BE2C (cell line): ENCODE measurements around the gene NEK8. TPM values are rescaled to one million over a fixed set of nuclear protein-coding genes. Genes with fewer than 3 reads are reported as not detected.

Experiments used
- DNase-seq: peaks from one replicate; pipeline ENCODE4 v3.0.0-alpha.2; 2020
- H3K27me3 ChIP-seq: fragments of 250-450 bp; sonication (Bioruptor Pico); 2 replicates; pipeline ENCODE4 v1.5.1; 2020; ENCODE audit warnings: mild to moderate bottlenecking
- H3K36me3 ChIP-seq: fragments of 250-450 bp; sonication (Bioruptor Pico); 2 replicates; pipeline ENCODE4 v1.5.1; 2020; ENCODE audit warnings: mild to moderate bottlenecking
- H3K4me1 ChIP-seq: fragments of 250-450 bp; sonication (Bioruptor Pico); 2 replicates; pipeline ENCODE4 v1.5.1; 2020
- H3K4me3 ChIP-seq: 2 replicates; pipeline ENCODE4 v1.5.1; 2011; ENCODE audit warnings: low read depth, low read length
- H3K9me3 ChIP-seq: fragments of 250-450 bp; sonication (Bioruptor Pico); 2 replicates; pipeline ENCODE4 v1.5.1; 2020
- polyA plus RNA-seq: library from polyadenylated mRNA; unstranded; fragments of >200 nt; gene quantifications from one replicate; pipeline ENCODE4 v1.2.1, GENCODE V29; 2012; ENCODE audit warnings: low read depth, missing spikeins; ENCODE audit not compliant: insufficient read length, insufficient read depth
- TF ChIP-seq, protein P1 (sequence below): IDR thresholded peaks from 2 replicates; pipeline ENCODE4 v1.5.1; 2012; ENCODE audit warnings: mild to moderate bottlenecking, low read depth, low read length

Gene NEK8
- 1.9 TPM for polyA plus RNA-seq

GRCh38 chr17:28728364-28729200 lies at the start of gene NEK8:
TSS of gene NEK8 (plus strand) at chr17:28728788. CDS start at chr17:28728814, 26 bp downstream.
- Histone ChIP-seq H3K4me1 (peaks cover 3% of the 10 kb centered on the region; the same call in 1 of the 2 replicates), H3K36me3 (peaks cover 16% of the 10 kb centered on the region), H3K4me3 (peak within 1 kb of the TSS; percentile 67), H3K9me3 (no peaks in the 10 kb centered on the region), H3K27me3 (no peaks in the 10 kb centered on the region)
- TF ChIP-seq, protein P1, sequence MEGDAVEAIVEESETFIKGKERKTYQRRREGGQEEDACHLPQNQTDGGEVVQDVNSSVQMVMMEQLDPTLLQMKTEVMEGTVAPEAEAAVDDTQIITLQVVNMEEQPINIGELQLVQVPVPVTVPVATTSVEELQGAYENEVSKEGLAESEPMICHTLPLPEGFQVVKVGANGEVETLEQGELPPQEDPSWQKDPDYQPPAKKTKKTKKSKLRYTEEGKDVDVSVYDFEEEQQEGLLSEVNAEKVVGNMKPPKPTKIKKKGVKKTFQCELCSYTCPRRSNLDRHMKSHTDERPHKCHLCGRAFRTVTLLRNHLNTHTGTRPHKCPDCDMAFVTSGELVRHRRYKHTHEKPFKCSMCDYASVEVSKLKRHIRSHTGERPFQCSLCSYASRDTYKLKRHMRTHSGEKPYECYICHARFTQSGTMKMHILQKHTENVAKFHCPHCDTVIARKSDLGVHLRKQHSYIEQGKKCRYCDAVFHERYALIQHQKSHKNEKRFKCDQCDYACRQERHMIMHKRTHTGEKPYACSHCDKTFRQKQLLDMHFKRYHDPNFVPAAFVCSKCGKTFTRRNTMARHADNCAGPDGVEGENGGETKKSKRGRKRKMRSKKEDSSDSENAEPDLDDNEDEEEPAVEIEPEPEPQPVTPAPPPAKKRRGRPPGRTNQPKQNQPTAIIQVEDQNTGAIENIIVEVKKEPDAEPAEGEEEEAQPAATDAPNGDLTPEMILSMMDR = no peak
- peak; percentile 89 for DNase-seq

DNA sequence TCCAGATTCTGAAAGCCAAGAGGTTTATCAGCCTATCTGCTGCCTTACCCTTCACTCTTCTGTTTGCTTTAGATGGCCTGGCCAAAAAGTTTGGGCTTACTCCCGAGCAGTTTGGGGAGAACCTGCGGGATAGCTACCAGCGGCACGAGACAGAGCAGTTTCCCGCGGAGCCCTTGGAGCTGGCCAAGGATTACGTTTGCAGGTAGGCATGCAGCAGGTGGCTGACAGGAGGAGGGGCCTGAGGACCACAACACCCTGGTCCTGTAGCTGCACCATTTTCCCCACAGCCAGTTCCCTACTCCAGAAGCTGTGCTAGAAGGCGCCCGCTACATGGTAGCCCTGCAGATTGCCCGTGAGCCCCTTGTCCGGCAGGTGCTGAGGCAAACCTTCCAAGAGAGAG lies 45.9 kb upstream of the NEK8 start:
- Histone ChIP-seq H3K4me1 (peaks cover 8% of the 10 kb centered on the region), H3K4me3 (no peak overlapping the region), H3K36me3 (peaks cover 49% of the 10 kb centered on the region), H3K27me3 (no peaks in the 10 kb centered on the region), H3K9me3 (no peaks in the 10 kb centered on the region)
- TF ChIP-seq, protein P1 = no peak
- no peak for DNase-seq

- DNase-seq = peak; percentile 81
- TF ChIP-seq, protein P1 = peak; percentile 47
- peaks cover 8% of the 10 kb centered on the region for H3K4me1 ChIP-seq
- H3K9me3 ChIP-seq = no peaks in the 10 kb centered on the region
- no peaks in the 10 kb centered on the region for H3K27me3 ChIP-seq
- H3K36me3 ChIP-seq = peaks cover 63% of the 10 kb centered on the region
- H3K4me3 ChIP-seq = no peak overlapping the region
These were observed 43.6 kb upstream of the NEK8 start for GRCh38 chr17:28684963-28685362.

DNA sequence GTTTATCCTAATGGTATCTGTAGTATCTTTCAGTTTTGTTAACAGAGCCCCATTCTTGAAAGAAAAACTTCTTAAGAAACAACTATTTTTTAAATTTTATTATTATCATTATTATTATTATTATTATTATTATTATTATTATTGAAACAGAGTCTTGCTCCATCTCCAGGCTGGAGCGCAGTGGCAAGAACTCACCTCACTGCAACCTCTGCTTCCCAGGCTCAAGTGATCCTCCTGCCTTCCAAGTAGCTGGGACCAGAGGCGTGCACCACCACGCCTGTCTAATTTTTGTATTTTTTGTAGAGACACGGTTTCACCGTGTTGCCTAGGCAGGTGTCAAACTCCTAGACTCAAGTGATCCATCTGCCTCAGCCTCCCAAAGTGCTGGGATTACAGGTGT lies 43.2 kb upstream of the NEK8 start:
- no peak overlapping the region for H3K4me3 ChIP-seq
- TF ChIP-seq, protein P1 = no peak
- peaks cover 61% of the 10 kb centered on the region for H3K36me3 ChIP-seq
- peaks cover 8% of the 10 kb centered on the region for H3K4me1 ChIP-seq
- no peaks in the 10 kb centered on the region for H3K27me3 ChIP-seq
- no peaks in the 10 kb centered on the region for H3K9me3 ChIP-seq
- DNase-seq = no peak

DNA sequence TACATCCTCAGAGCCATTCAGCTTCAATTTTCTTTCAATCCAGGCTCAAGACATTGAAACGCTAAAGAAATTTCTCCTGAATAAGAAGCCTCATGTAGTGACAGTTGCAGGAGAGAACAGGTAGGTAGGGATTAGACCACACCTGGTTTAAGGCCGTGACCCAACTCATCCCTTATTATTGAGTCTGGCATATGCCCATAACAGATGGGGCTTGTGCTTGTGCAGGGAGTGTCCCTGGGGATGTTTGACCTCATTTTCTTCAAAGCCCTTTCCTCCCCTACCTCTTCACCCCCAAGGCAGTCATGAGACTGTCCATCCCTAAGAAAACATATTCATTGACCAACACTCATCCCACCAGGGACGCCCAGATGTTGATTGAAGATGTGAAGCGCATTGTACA lies 42.3 kb upstream of the NEK8 start:
- no peak overlapping the region for H3K4me3 ChIP-seq
- peaks cover 8% of the 10 kb centered on the region for H3K4me1 ChIP-seq
- TF ChIP-seq, protein P1 = no peak
- H3K36me3 ChIP-seq = peaks cover 60% of the 10 kb centered on the region
- H3K27me3 ChIP-seq = no peaks in the 10 kb centered on the region
- no peaks in the 10 kb centered on the region for H3K9me3 ChIP-seq
- DNase-seq = no peak

DNA sequence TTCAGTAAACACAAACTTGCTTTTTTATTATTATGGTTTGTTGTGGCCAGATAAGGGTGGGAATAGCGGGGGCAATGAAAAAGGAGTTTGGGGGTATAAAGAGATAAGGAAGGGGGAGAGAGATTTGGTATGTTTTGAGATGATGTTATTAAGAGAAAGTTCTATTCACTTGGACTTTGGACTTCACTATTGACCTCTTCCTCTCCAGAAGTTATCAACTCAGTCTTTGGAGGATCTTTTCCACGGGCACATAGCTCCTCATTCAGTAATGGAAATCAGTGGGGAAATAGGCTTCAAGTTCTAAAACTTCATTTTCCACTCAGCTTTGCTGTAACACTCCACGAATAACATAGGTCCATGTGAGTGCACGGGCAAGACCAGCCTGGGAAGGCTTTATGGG lies 40.1 kb upstream of the NEK8 start:
- TF ChIP-seq, protein P1 = no peak

More for the DNA sequence above, 40.1 kb upstream of the NEK8 start:
- no peak for DNase-seq
- no peaks in the 10 kb centered on the region for H3K27me3 ChIP-seq
- H3K36me3 ChIP-seq = peaks cover 52% of the 10 kb centered on the region
- H3K4me1 ChIP-seq = peaks cover 8% of the 10 kb centered on the region
- H3K4me3 ChIP-seq = no peak overlapping the region
- no peaks in the 10 kb centered on the region for H3K9me3 ChIP-seq
